ENCODE results near the gene SSH3. TPM values are rescaled to one million over a fixed set of nuclear protein-coding genes. Genes with fewer than 3 reads are reported as not detected.

SSH3 gene
- total and polyA plus RNA-seq, 5 donors from 2014 or later, result 2.3 to 24.4 (median 3.7) TPM

- DNase-seq (peak in 2 of 3 donors; percentile 39 to 84), ATAC-seq (ENCODE audit: low read depth in 2 of 2) (peak; percentile 68 to 75)
- no peaks in the 10 kb centered on the region for H3K9me3 Mint-ChIP-seq
- H3K27ac ChIP-seq (ENCODE audit: insufficient read depth, low read length, poor library complexity, severe bottlenecking), result peak overlapping the region; percentile 70
- H3K27me3 Mint-ChIP-seq, result no peaks in the 10 kb centered on the region
- H3K27ac Mint-ChIP-seq, result peak overlapping the region; percentile 91 to 97 (median 96)
- H3K4me3 Mint-ChIP-seq, result peak overlapping the region; percentile 47 to 82 (median 68)
- no peaks in the 10 kb centered on the region for H3K9me3 ChIP-seq (ENCODE audit: control insufficient read depth in 2 of 2, low read length in 2 of 2)
- H3K36me3 Mint-ChIP-seq, result no peaks in the 10 kb centered on the region
- peaks cover 35% of the 10 kb centered on the region for H3K4me1 ChIP-seq (ENCODE audit: control insufficient read depth, insufficient read depth, low read length, poor library complexity, severe bottlenecking)
- no peak overlapping the region for H3K4me3 ChIP-seq (ENCODE audit: low read depth, low read length)
- H3K27me3 ChIP-seq (ENCODE audit: control insufficient read depth, insufficient read depth, low read length), result no peaks in the 10 kb centered on the region
- peaks cover 6 to 67% (median 31%) of the 10 kb centered on the region in 4 donors for H3K4me1 Mint-ChIP-seq
- H3K36me3 ChIP-seq (ENCODE audit: control insufficient read depth, insufficient read depth, low read length), result no peaks in the 10 kb centered on the region
Observed at GRCh38 chr11:67345920-67346819, 42.8 kb downstream of the SSH3 start.

GRCh38 chr11:67347964-67348749, 44.8 kb downstream of the SSH3 start:
- Histone ChIP-seq H3K27ac (ENCODE audit: insufficient read depth, low read length, poor library complexity, severe bottlenecking) (no peak overlapping the region), H3K9me3 (ENCODE audit: control insufficient read depth in 2 of 2, low read length in 2 of 2) (no peaks in the 10 kb centered on the region), H3K4me3 (ENCODE audit: low read depth, low read length) (no peak overlapping the region), H3K36me3 (ENCODE audit: control insufficient read depth, insufficient read depth, low read length) (no peaks in the 10 kb centered on the region), H3K4me1 (ENCODE audit: control insufficient read depth, insufficient read depth, low read length, poor library complexity, severe bottlenecking) (peaks cover 55% of the 10 kb centered on the region), H3K27me3 (ENCODE audit: control insufficient read depth, insufficient read depth, low read length) (no peaks in the 10 kb centered on the region)
- Mint-ChIP-seq H3K27me3 (no peaks in the 10 kb centered on the region), H3K4me3 (peak overlapping the region in 1 of 4 donors; percentile 18), H3K27ac (peak overlapping the region; percentile 48 to 76 (median 72)), H3K36me3 (no peaks in the 10 kb centered on the region), H3K9me3 (no peaks in the 10 kb centered on the region), H3K4me1 (peaks cover 6 to 82% (median 40%) of the 10 kb centered on the region in 4 donors)
- ATAC-seq (ENCODE audit: low read depth in 2 of 2) (no peak), DNase-seq (no peak)

GRCh38 chr11:67349036-67349435, 45.7 kb downstream of the SSH3 start:
- H3K27me3 ChIP-seq (ENCODE audit: control insufficient read depth, insufficient read depth, low read length), result no peaks in the 10 kb centered on the region
- no peak overlapping the region for H3K27ac ChIP-seq (ENCODE audit: insufficient read depth, low read length, poor library complexity, severe bottlenecking)
- Mint-ChIP-seq H3K27me3 (no peaks in the 10 kb centered on the region), H3K4me1 (peaks cover 7 to 84% (median 45%) of the 10 kb centered on the region in 4 donors), H3K4me3 (peak overlapping the region in 2 of 4 donors; percentile 18 to 48), H3K36me3 (no peaks in the 10 kb centered on the region), H3K27ac (peak overlapping the region; percentile 72 to 97 (median 76)), H3K9me3 (no peaks in the 10 kb centered on the region)
- no peak overlapping the region for H3K4me3 ChIP-seq (ENCODE audit: low read depth, low read length)
- peaks cover 58% of the 10 kb centered on the region for H3K4me1 ChIP-seq (ENCODE audit: control insufficient read depth, insufficient read depth, low read length, poor library complexity, severe bottlenecking)
- H3K36me3 ChIP-seq (ENCODE audit: control insufficient read depth, insufficient read depth, low read length), result no peaks in the 10 kb centered on the region
- DNase-seq (no peak), ATAC-seq (ENCODE audit: low read depth in 2 of 2) (no peak)
- H3K9me3 ChIP-seq (ENCODE audit: control insufficient read depth in 2 of 2, low read length in 2 of 2), result no peaks in the 10 kb centered on the region

GRCh38 chr11:67349457-67349856, 46.1 kb downstream of the SSH3 start:
- ATAC-seq (ENCODE audit: low read depth in 2 of 2), result no peak
- Mint-ChIP-seq H3K4me3 (peak overlapping the region in 1 of 4 donors; percentile 48), H3K4me1 (peaks cover 11 to 84% (median 45%) of the 10 kb centered on the region in 4 donors), H3K36me3 (no peaks in the 10 kb centered on the region), H3K27ac (peak overlapping the region; percentile 72 to 97 (median 76)), H3K27me3 (no peaks in the 10 kb centered on the region), H3K9me3 (no peaks in the 10 kb centered on the region)
- Histone ChIP-seq H3K27ac (ENCODE audit: insufficient read depth, low read length, poor library complexity, severe bottlenecking) (no peak overlapping the region), H3K4me3 (ENCODE audit: low read depth, low read length) (no peak overlapping the region), H3K27me3 (ENCODE audit: control insufficient read depth, insufficient read depth, low read length) (no peaks in the 10 kb centered on the region), H3K36me3 (ENCODE audit: control insufficient read depth, insufficient read depth, low read length) (no peaks in the 10 kb centered on the region), H3K9me3 (ENCODE audit: control insufficient read depth in 2 of 2, low read length in 2 of 2) (no peaks in the 10 kb centered on the region), H3K4me1 (ENCODE audit: control insufficient read depth, insufficient read depth, low read length, poor library complexity, severe bottlenecking) (peaks cover 58% of the 10 kb centered on the region)
- DNase-seq, result no peak

- H3K36me3 Mint-ChIP-seq, result no peaks in the 10 kb centered on the region
- ATAC-seq (ENCODE audit: low read depth in 2 of 2) (no peak), DNase-seq (no peak)
- H3K27ac Mint-ChIP-seq, result peak overlapping the region in 2 of 3 donors; percentile 72 to 76
- no peaks in the 10 kb centered on the region for H3K27me3 Mint-ChIP-seq
- H3K4me3 Mint-ChIP-seq, result peak overlapping the region in 2 of 4 donors; percentile 18 to 54
- Histone ChIP-seq H3K27me3 (ENCODE audit: control insufficient read depth, insufficient read depth, low read length) (no peaks in the 10 kb centered on the region), H3K36me3 (ENCODE audit: control insufficient read depth, insufficient read depth, low read length) (no peaks in the 10 kb centered on the region), H3K4me1 (ENCODE audit: control insufficient read depth, insufficient read depth, low read length, poor library complexity, severe bottlenecking) (peaks cover 58% of the 10 kb centered on the region), H3K4me3 (ENCODE audit: low read depth, low read length) (no peak overlapping the region), H3K9me3 (ENCODE audit: control insufficient read depth in 2 of 2, low read length in 2 of 2) (no peaks in the 10 kb centered on the region), H3K27ac (ENCODE audit: insufficient read depth, low read length, poor library complexity, severe bottlenecking) (no peak overlapping the region)
- peaks cover 11 to 84% (median 45%) of the 10 kb centered on the region in 4 donors for H3K4me1 Mint-ChIP-seq
- H3K9me3 Mint-ChIP-seq, result no peaks in the 10 kb centered on the region
Observed at GRCh38 chr11:67349928-67350465, 46.7 kb downstream of the SSH3 start.

- Mint-ChIP-seq H3K4me1 (peaks cover 5 to 76% (median 38%) of the 10 kb centered on the region in 4 donors), H3K9me3 (no peaks in the 10 kb centered on the region), H3K4me3 (peak overlapping the region; percentile 85 to 98 (median 93)), H3K27me3 (no peaks in the 10 kb centered on the region), H3K27ac (peak overlapping the region; percentile 93 to 96 (median 94)), H3K36me3 (no peaks in the 10 kb centered on the region)
- H3K9me3 ChIP-seq (ENCODE audit: control insufficient read depth in 2 of 2, low read length in 2 of 2), result no peaks in the 10 kb centered on the region
- ATAC-seq (ENCODE audit: low read depth in 2 of 2) (no peak), DNase-seq (peak; percentile 61 to 85 (median 66))
- H3K4me1 ChIP-seq (ENCODE audit: control insufficient read depth, insufficient read depth, low read length, poor library complexity, severe bottlenecking), result peaks cover 52% of the 10 kb centered on the region
- H3K27me3 ChIP-seq (ENCODE audit: control insufficient read depth, insufficient read depth, low read length), result no peaks in the 10 kb centered on the region
- peak overlapping the region; percentile 33 for H3K4me3 ChIP-seq (ENCODE audit: low read depth, low read length)
- peak overlapping the region; percentile 98 for H3K27ac ChIP-seq (ENCODE audit: insufficient read depth, low read length, poor library complexity, severe bottlenecking)
- H3K36me3 ChIP-seq (ENCODE audit: control insufficient read depth, insufficient read depth, low read length), result no peaks in the 10 kb centered on the region
Observed at GRCh38 chr11:67351275-67352005, 48.1 kb downstream of the SSH3 start.
